HepG2 (cell line): Measurements from ENCODE around the gene PDPK1. TPM values are rescaled to one million over a fixed set of nuclear protein-coding genes. Genes with fewer than 3 reads are reported as not detected.
A peak's percentile ranks its signal among the peaks of the same experiment; 100 is the strongest.

Source experiments
- FOXJ3 ChIP-seq: sonication (generic); formaldehyde crosslinking; IDR thresholded peaks from 2 replicates; pipeline ENCODE4 v1.4.0; 2020; ENCODE audit warnings: missing genetic modification reagents, mild to moderate bottlenecking, borderline replicate concordance
- ZNF264 ChIP-seq: sonication (generic); formaldehyde crosslinking; IDR thresholded peaks from 2 replicates; pipeline ENCODE4 v1.4.0; 2020; ENCODE audit warnings: missing genetic modification reagents
- ZNF367 ChIP-seq: sonication (generic); formaldehyde crosslinking; IDR thresholded peaks from 2 replicates; pipeline ENCODE4 v1.4.0; 2020; ENCODE audit warnings: missing genetic modification reagents, borderline replicate concordance
- polyA plus RNA-seq, 8 experiments: library from polyadenylated mRNA; depleted of rRNA in 3 of 8; stranded (reverse) in 7 of 8; unstranded in 1 of 8; fragments of >200 nt; fragmentation: Illumina TruSeq in 4 of 8; extraction: Trizol in 4 of 8; gene quantifications; 2 replicates each; pipeline versions ENCODE4 v1.2.1 to v1.2.3, GENCODE V29; 2011 to 2016; ENCODE audit warnings: low read depth in 4 of 8, missing spikeins in 1 of 8, mixed read lengths in 1 of 8; ENCODE audit not compliant: insufficient read depth in 1 of 8
- total RNA-seq, 5 experiments: library from RNA; depleted of rRNA; stranded (reverse); fragments of >200 nt; fragmentation: Illumina TruSeq; extraction: Trizol; gene quantifications; 2 replicates each; pipeline ENCODE4 v1.2.3, GENCODE V29; 2016; ENCODE audit warnings: low read depth in 1 of 5
- TF ChIP-seq, protein P1 (sequence below): sonication (generic); formaldehyde crosslinking; IDR thresholded peaks from 2 replicates; pipeline ENCODE4 v1.4.0; 2020; ENCODE audit warnings: mild to moderate bottlenecking, missing genetic modification reagents
- TF ChIP-seq, protein P2 (sequence below): sonication (generic); formaldehyde crosslinking; IDR thresholded peaks from 2 replicates; pipeline ENCODE4 v1.4.0; 2020; ENCODE audit warnings: missing genetic modification reagents
- TF ChIP-seq, protein P3 (sequence below): sonication (generic); formaldehyde crosslinking; IDR thresholded peaks from 2 replicates; pipeline ENCODE4 v1.9.0; 2022; ENCODE audit warnings: low read depth, missing genetic modification reagents

Gene PDPK1
- total and polyA plus RNA-seq, 2 of the 13 experiments (the other 11 are each of a cell fraction or from before 2014, with no cell fraction given): 59.6 to 129 TPM

DNA sequence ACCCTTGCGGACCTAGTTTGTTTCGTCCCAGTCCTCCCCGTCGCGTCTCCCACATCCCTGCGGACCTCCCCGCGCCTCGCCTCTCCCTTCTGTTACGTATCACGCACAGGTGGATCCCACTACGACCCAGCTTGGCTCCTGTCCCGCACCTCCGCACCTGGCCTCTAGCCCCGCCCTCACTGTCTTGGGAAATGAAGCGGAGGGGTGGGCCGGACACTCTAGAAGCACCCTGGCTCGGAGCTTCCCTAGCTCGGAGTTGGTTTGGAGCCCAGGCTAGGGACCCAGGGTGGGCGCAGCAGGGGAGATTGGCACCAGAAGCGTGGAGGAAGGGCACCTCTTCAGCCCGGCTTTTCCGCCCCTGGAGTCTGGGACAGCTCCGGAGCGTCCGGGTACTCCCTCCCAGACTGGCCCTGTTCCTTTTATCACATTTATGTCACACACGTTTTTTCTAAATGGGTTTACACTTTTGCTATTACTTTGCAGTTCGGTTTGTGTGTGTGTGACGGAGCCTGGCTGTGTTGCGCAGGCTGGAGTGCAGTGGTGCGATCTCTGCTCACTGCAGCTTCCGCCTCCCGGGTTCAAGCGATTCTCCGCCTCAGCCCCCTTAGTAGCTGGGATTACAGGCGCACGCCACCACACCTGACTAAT is 5.2 kb upstream of the PDPK1 start (continued):
- TF ChIP-seq, protein P1, sequence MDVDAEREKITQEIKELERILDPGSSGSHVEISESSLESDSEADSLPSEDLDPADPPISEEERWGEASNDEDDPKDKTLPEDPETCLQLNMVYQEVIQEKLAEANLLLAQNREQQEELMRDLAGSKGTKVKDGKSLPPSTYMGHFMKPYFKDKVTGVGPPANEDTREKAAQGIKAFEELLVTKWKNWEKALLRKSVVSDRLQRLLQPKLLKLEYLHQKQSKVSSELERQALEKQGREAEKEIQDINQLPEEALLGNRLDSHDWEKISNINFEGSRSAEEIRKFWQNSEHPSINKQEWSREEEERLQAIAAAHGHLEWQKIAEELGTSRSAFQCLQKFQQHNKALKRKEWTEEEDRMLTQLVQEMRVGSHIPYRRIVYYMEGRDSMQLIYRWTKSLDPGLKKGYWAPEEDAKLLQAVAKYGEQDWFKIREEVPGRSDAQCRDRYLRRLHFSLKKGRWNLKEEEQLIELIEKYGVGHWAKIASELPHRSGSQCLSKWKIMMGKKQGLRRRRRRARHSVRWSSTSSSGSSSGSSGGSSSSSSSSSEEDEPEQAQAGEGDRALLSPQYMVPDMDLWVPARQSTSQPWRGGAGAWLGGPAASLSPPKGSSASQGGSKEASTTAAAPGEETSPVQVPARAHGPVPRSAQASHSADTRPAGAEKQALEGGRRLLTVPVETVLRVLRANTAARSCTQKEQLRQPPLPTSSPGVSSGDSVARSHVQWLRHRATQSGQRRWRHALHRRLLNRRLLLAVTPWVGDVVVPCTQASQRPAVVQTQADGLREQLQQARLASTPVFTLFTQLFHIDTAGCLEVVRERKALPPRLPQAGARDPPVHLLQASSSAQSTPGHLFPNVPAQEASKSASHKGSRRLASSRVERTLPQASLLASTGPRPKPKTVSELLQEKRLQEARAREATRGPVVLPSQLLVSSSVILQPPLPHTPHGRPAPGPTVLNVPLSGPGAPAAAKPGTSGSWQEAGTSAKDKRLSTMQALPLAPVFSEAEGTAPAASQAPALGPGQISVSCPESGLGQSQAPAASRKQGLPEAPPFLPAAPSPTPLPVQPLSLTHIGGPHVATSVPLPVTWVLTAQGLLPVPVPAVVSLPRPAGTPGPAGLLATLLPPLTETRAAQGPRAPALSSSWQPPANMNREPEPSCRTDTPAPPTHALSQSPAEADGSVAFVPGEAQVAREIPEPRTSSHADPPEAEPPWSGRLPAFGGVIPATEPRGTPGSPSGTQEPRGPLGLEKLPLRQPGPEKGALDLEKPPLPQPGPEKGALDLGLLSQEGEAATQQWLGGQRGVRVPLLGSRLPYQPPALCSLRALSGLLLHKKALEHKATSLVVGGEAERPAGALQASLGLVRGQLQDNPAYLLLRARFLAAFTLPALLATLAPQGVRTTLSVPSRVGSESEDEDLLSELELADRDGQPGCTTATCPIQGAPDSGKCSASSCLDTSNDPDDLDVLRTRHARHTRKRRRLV (CRISPR knock-in tag): no peak
- TF ChIP-seq, protein P2, sequence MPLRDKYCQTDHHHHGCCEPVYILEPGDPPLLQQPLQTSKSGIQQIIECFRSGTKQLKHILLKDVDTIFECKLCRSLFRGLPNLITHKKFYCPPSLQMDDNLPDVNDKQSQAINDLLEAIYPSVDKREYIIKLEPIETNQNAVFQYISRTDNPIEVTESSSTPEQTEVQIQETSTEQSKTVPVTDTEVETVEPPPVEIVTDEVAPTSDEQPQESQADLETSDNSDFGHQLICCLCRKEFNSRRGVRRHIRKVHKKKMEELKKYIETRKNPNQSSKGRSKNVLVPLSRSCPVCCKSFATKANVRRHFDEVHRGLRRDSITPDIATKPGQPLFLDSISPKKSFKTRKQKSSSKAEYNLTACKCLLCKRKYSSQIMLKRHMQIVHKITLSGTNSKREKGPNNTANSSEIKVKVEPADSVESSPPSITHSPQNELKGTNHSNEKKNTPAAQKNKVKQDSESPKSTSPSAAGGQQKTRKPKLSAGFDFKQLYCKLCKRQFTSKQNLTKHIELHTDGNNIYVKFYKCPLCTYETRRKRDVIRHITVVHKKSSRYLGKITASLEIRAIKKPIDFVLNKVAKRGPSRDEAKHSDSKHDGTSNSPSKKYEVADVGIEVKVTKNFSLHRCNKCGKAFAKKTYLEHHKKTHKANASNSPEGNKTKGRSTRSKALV: no peak
- TF ChIP-seq, protein P3, sequence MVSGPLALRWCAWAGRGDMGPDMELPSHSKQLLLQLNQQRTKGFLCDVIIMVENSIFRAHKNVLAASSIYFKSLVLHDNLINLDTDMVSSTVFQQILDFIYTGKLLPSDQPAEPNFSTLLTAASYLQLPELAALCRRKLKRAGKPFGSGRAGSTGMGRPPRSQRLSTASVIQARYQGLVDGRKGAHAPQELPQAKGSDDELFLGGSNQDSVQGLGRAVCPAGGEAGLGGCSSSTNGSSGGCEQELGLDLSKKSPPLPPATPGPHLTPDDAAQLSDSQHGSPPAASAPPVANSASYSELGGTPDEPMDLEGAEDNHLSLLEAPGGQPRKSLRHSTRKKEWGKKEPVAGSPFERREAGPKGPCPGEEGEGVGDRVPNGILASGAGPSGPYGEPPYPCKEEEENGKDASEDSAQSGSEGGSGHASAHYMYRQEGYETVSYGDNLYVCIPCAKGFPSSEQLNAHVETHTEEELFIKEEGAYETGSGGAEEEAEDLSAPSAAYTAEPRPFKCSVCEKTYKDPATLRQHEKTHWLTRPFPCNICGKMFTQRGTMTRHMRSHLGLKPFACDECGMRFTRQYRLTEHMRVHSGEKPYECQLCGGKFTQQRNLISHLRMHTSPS (CRISPR knock-in tag): peak; percentile 19; the same call in 1 of the 2 replicates
- no peak for TF ChIP-seq FOXJ3 (CRISPR knock-in tag)
- no peak for TF ChIP-seq ZNF367
- no peak for TF ChIP-seq ZNF264 (CRISPR knock-in tag)
